ENCODE measurements around the gene CHD9.

- TF ChIP-seq, protein P1, sequence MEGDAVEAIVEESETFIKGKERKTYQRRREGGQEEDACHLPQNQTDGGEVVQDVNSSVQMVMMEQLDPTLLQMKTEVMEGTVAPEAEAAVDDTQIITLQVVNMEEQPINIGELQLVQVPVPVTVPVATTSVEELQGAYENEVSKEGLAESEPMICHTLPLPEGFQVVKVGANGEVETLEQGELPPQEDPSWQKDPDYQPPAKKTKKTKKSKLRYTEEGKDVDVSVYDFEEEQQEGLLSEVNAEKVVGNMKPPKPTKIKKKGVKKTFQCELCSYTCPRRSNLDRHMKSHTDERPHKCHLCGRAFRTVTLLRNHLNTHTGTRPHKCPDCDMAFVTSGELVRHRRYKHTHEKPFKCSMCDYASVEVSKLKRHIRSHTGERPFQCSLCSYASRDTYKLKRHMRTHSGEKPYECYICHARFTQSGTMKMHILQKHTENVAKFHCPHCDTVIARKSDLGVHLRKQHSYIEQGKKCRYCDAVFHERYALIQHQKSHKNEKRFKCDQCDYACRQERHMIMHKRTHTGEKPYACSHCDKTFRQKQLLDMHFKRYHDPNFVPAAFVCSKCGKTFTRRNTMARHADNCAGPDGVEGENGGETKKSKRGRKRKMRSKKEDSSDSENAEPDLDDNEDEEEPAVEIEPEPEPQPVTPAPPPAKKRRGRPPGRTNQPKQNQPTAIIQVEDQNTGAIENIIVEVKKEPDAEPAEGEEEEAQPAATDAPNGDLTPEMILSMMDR (IDR thresholded peaks at IDR 0.05) = no peak
- TF ChIP-seq POLR2A (IDR thresholded peaks at IDR 0.05) (no peak), EP300 (IDR thresholded peaks at IDR 0.05) (no peak)
These were observed 38.5 kb downstream of the CHD9 start for GRCh38 chr16:53093162-53093744.

All from sigmoid colon (tissue), 4 donors.